Chondrocyte (in vitro differentiated cells): ENCODE results near the gene TRIM14. TPM values are rescaled to one million over a fixed set of nuclear protein-coding genes. Genes with fewer than 3 reads are reported as not detected.
"Not testable (repeated sequence)": the region's sequence is repeated elsewhere in the genome, so short reads cannot be mapped to it uniquely, and the experiment has no call there.

Experiments used
- DNase-seq: peaks from one replicate; pipeline ENCODE4 v3.0.0; 2021; ENCODE audit warnings: mixed read lengths, low spot score
- H3K27ac Mint-ChIP-seq: one replicate; pipeline ENCODE4 v1.8.0; 2021; ENCODE audit warnings: mild to moderate bottlenecking, moderate library complexity, mixed read lengths; ENCODE audit not compliant: unreplicated experiment
- H3K27me3 Mint-ChIP-seq: 2 replicates; pipeline ENCODE4 v1.8.0; 2021; ENCODE audit warnings: low read depth, mixed read lengths
- H3K36me3 Mint-ChIP-seq: 2 replicates; pipeline ENCODE4 v1.8.0; 2021; ENCODE audit warnings: low read depth, mixed read lengths
- H3K4me1 Mint-ChIP-seq: 2 replicates; pipeline ENCODE4 v1.8.0; 2021; ENCODE audit warnings: low read depth, mild to moderate bottlenecking, mixed read lengths
- H3K4me3 Mint-ChIP-seq: one replicate; pipeline ENCODE4 v1.8.0; 2021; ENCODE audit warnings: mild to moderate bottlenecking, moderate library complexity, mixed read lengths; ENCODE audit not compliant: unreplicated experiment
- H3K9me3 Mint-ChIP-seq: 2 replicates; pipeline ENCODE4 v1.8.0; 2021; ENCODE audit warnings: low read depth, mixed read lengths
- CTCF ChIP-seq: fragments of 200-600 bp; sonication (generic); IDR thresholded peaks from 2 replicates; pipeline ENCODE4 v1.5.0; 2021; ENCODE audit warnings: antibody characterized with exemption, mild to moderate bottlenecking, moderate library complexity
- total RNA-seq: library from RNA; stranded (reverse); gene quantifications from 3 replicates; pipeline ENCODE4 v1.2.1, GENCODE V29; 2021

TRIM14 gene
- total RNA-seq, 1 donor from 2014 or later: 1.1 TPM

GRCh38 chr9:98120476-98120875, 1.5 kb upstream of the TRIM14 start:
- Mint-ChIP-seq H3K27me3 (no peaks in the 10 kb centered on the region), H3K9me3 (no peaks in the 10 kb centered on the region), H3K27ac (no peak overlapping the region), H3K4me3 (no peak overlapping the region), H3K4me1 (peaks cover 6% of the 10 kb centered on the region), H3K36me3 (no peaks in the 10 kb centered on the region)
- peak; percentile 17 for DNase-seq
- TF ChIP-seq CTCF: no peak

GRCh38 chr9:98117984-98118639, 910 bp downstream of the TRIM14 start:
- peak; percentile 19 for TF ChIP-seq CTCF
- H3K4me1 Mint-ChIP-seq: peaks cover 6% of the 10 kb centered on the region
- H3K36me3 Mint-ChIP-seq: no peaks in the 10 kb centered on the region
- no peak overlapping the region for H3K27ac Mint-ChIP-seq
- no peaks in the 10 kb centered on the region for H3K27me3 Mint-ChIP-seq
- no peaks in the 10 kb centered on the region for H3K9me3 Mint-ChIP-seq
- DNase-seq: peak; percentile 26
- no peak overlapping the region for H3K4me3 Mint-ChIP-seq

- not testable (repeated sequence) for H3K27ac Mint-ChIP-seq, H3K4me1 Mint-ChIP-seq, H3K9me3 Mint-ChIP-seq, H3K4me3 Mint-ChIP-seq, H3K36me3 Mint-ChIP-seq, H3K27me3 Mint-ChIP-seq
- peak; percentile 5 for DNase-seq
Observed at GRCh38 chr9:98117097-98117496, 1.9 kb downstream of the TRIM14 start.

GRCh38 chr9:98109052-98109451, 10.0 kb downstream of the TRIM14 start:
- Mint-ChIP-seq H3K27me3 (no peaks in the 10 kb centered on the region), H3K9me3 (peaks cover 6% of the 10 kb centered on the region), H3K4me1 (no peaks in the 10 kb centered on the region), H3K36me3 (no peaks in the 10 kb centered on the region), H3K27ac (no peak overlapping the region), H3K4me3 (no peak overlapping the region)
- no peak for TF ChIP-seq CTCF
- peak; percentile 21 for DNase-seq

GRCh38 chr9:98108531-98109031, 10.4 kb downstream of the TRIM14 start:
- no peak for DNase-seq
- TF ChIP-seq CTCF: no peak
- no peaks in the 10 kb centered on the region for H3K4me1 Mint-ChIP-seq
- H3K27me3 Mint-ChIP-seq: no peaks in the 10 kb centered on the region
- H3K9me3 Mint-ChIP-seq: peaks cover 6% of the 10 kb centered on the region
- no peak overlapping the region for H3K4me3 Mint-ChIP-seq
- H3K36me3 Mint-ChIP-seq: no peaks in the 10 kb centered on the region
- no peak overlapping the region for H3K27ac Mint-ChIP-seq

GRCh38 chr9:98107926-98108325, 11.1 kb downstream of the TRIM14 start:
- Mint-ChIP-seq H3K27ac (no peak overlapping the region), H3K9me3 (peaks cover 6% of the 10 kb centered on the region), H3K4me3 (no peak overlapping the region), H3K36me3 (no peaks in the 10 kb centered on the region), H3K4me1 (no peaks in the 10 kb centered on the region), H3K27me3 (no peaks in the 10 kb centered on the region)
- TF ChIP-seq CTCF: no peak
- DNase-seq: no peak
